Tibial artery (tissue), 4 donors: ENCODE data around the gene TMEM132D.

Experiments used
- DNase-seq, 2 donors: peaks; one replicate each; pipeline ENCODE4 v3.0.0-alpha.2; 2019
- H3K27ac ChIP-seq, 2 donors: fragments of 200-600 bp; sonication (generic) in 1 of 2; 1 replicate in 1 of 2; 2 replicates in 1 of 2; pipeline ENCODE4 v1.5.1; 2018 to 2019; ENCODE audit warnings: mild to moderate bottlenecking in 1 of 2
- H3K27me3 ChIP-seq, 2 donors: fragments of 200-600 bp; sonication (generic) in 1 of 2; one replicate each; pipeline versions ENCODE4 v1.5.1 to v1.6.0; 2016 to 2019
- H3K36me3 ChIP-seq, 3 donors: fragments of 200-600 bp; sonication (generic) in 2 of 3; one replicate each; pipeline ENCODE4 v1.5.1; 2016 to 2019; ENCODE audit warnings: mild to moderate bottlenecking in 2 of 3
- H3K4me1 ChIP-seq, 4 donors: fragments of 200-600 bp; sonication (generic) in 2 of 4; 1 replicate in 3 of 4; 2 replicates in 1 of 4; pipeline ENCODE4 v1.5.1; 2016 to 2019
- H3K4me3 ChIP-seq, 2 donors: fragments of 200-600 bp; sonication (generic) in 1 of 2; 1 replicate in 1 of 2; 2 replicates in 1 of 2; pipeline ENCODE4 v1.5.1; 2018 to 2019; ENCODE audit warnings: mild to moderate bottlenecking in 2 of 2
- H3K9me3 ChIP-seq, 3 donors: fragments of 200-600 bp; sonication (generic) in 1 of 3; one replicate each; pipeline ENCODE4 v1.5.1; 2016 to 2019
- intact Hi-C: fragments of 100-400 bp; cut with DNase I; formaldehyde crosslinking; loops from one replicate; pipeline ENCODE4 v1.15.0; 2023; ENCODE audit warnings: low total_unique reads
- TF ChIP-seq, protein P1 (sequence below), 2 experiments: fragments of 200-600 bp in 1 of 2; fragments of 450-650 bp in 1 of 2; IDR thresholded peaks; one replicate each; pipeline ENCODE4 v1.5.1; 2017 to 2019; ENCODE audit warnings: antibody characterized with exemption in 2 of 2, mild to moderate bottlenecking in 1 of 2, moderate library complexity in 1 of 2

The TMEM132D gene

DNA sequence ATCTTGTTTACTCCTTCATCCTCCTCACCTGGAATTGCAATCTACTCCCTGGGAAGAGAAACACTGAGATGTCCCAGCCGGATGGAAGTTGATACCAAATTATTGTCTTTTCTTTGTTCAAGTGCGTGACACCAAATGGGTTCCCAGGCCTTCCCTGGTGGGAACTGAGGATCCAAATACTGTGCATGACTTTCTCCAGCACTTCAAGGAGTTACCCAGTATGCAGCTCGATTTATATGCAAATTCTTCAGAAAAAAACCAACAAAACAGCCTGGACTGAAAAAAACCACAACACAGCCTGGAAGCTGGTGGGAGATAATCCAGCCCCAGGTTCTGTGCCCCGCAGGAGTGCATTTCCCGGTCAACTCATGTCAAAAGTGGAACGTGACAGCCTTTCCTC is 740.0 kb downstream of the TMEM132D start:
- no peak for DNase-seq
- no peak overlapping the region for H3K4me3 ChIP-seq
- peaks cover 0 to under 1% (median 0%) of the 10 kb centered on the region in 3 donors for H3K9me3 ChIP-seq
- TF ChIP-seq, protein P1, sequence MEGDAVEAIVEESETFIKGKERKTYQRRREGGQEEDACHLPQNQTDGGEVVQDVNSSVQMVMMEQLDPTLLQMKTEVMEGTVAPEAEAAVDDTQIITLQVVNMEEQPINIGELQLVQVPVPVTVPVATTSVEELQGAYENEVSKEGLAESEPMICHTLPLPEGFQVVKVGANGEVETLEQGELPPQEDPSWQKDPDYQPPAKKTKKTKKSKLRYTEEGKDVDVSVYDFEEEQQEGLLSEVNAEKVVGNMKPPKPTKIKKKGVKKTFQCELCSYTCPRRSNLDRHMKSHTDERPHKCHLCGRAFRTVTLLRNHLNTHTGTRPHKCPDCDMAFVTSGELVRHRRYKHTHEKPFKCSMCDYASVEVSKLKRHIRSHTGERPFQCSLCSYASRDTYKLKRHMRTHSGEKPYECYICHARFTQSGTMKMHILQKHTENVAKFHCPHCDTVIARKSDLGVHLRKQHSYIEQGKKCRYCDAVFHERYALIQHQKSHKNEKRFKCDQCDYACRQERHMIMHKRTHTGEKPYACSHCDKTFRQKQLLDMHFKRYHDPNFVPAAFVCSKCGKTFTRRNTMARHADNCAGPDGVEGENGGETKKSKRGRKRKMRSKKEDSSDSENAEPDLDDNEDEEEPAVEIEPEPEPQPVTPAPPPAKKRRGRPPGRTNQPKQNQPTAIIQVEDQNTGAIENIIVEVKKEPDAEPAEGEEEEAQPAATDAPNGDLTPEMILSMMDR (IDR thresholded peaks at IDR 0.05): no peak
- no peak overlapping the region for H3K27ac ChIP-seq
- H3K36me3 ChIP-seq: no peaks in the 10 kb centered on the region
- no peaks in the 10 kb centered on the region for H3K4me1 ChIP-seq
- intact Hi-C loops: no loop called here
- H3K27me3 ChIP-seq: no peaks in the 10 kb centered on the region

- no peaks in the 10 kb centered on the region for H3K4me1 ChIP-seq
- intact Hi-C loops: no loop called here
Observed at GRCh38 chr12:129163461-129163860, 740.4 kb downstream of the TMEM132D start.

GRCh38 chr12:129162805-129163204 is 741.0 kb downstream of the TMEM132D start:
- H3K4me1 ChIP-seq: no peaks in the 10 kb centered on the region
- no peak overlapping the region for H3K4me3 ChIP-seq
- TF ChIP-seq, protein P1 (IDR thresholded peaks at IDR 0.05): no peak
- no peaks in the 10 kb centered on the region for H3K36me3 ChIP-seq
- H3K27me3 ChIP-seq: no peaks in the 10 kb centered on the region
- no peaks in the 10 kb centered on the region for H3K9me3 ChIP-seq
- intact Hi-C loops: no loop called here
- no peak for DNase-seq
- H3K27ac ChIP-seq: no peak overlapping the region

More at GRCh38 chr12:129163461-129163860, 740.4 kb downstream of the TMEM132D start:
- H3K9me3 ChIP-seq: no peaks in the 10 kb centered on the region
- H3K27me3 ChIP-seq: no peaks in the 10 kb centered on the region
- no peak for DNase-seq
- H3K4me3 ChIP-seq: no peak overlapping the region
- H3K27ac ChIP-seq: no peak overlapping the region
- TF ChIP-seq, protein P1 (IDR thresholded peaks at IDR 0.05): no peak
- H3K36me3 ChIP-seq: no peaks in the 10 kb centered on the region

GRCh38 chr12:129161511-129161910 is 742.3 kb downstream of the TMEM132D start:
- TF ChIP-seq, protein P1 (IDR thresholded peaks at IDR 0.05): no peak
- Histone ChIP-seq H3K36me3 (no peaks in the 10 kb centered on the region), H3K9me3 (no peaks in the 10 kb centered on the region), H3K27ac (no peak overlapping the region), H3K4me3 (no peak overlapping the region), H3K4me1 (no peaks in the 10 kb centered on the region), H3K27me3 (no peaks in the 10 kb centered on the region)
- no peak for DNase-seq
- intact Hi-C loops: no loop called here

DNA sequence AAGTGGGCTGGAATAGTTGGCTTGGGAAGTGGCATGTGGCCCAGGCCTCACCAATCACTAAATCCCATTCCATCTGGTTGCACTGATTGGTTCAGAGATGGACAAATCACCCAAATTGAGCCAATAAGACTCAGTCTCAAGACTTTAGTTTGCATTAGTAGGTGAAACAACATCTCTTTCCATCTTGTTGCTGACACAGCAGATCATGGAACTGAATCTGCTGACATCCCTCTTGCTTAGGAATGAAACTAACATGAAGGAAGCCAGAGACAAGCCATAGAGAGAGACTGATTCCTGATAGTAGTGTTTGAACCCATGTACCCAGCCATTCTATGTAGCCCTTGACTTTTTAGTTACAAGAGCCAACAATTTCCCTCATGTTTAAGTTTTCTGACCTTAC is 743.5 kb downstream of the TMEM132D start:
- Histone ChIP-seq H3K9me3 (no peaks in the 10 kb centered on the region), H3K27ac (no peak overlapping the region), H3K4me1 (no peaks in the 10 kb centered on the region), H3K4me3 (no peak overlapping the region), H3K36me3 (no peaks in the 10 kb centered on the region), H3K27me3 (no peaks in the 10 kb centered on the region)
- TF ChIP-seq, protein P1 (IDR thresholded peaks at IDR 0.05): no peak
- no peak for DNase-seq
- intact Hi-C loops: no loop called here
